ENCODE measurements around the gene SYNE2.

- TF ChIP-seq CTCF (IDR thresholded peaks at IDR 0.05 in 4 of 5, conservative IDR thresholded peaks at IDR 0.05 in 1 of 5) (no peak), POLR2A (IDR thresholded peaks at IDR 0.05) (no peak)
Observed at GRCh38 chr14:64061115-64061514, 208.3 kb downstream of the SYNE2 start.
